K562 (cell line): ENCODE measurements around the gene RPL21. TPM values are rescaled to one million over a fixed set of nuclear protein-coding genes. Genes with fewer than 3 reads are reported as not detected.

Experiments
- ATAC-seq: fragments of 200-7000 bp; cut with Tn5 transposase; 3 replicates; pipeline ENCODE4 v1.9.1; 2020; ENCODE audit warnings: moderate library complexity
- BruUV-seq: library from RNA; stranded (reverse); fragments of 400-500 nt; replicated peaks from 2 replicates; lab custom pipeline; 2021; lab: Mats Ljungman, UMichigan
- CTCF ChIA-PET: fragments of 300-600 bp; formaldehyde crosslinking; extraction: SDS; loops from one replicate; lab custom pipeline; 2021; ENCODE audit warnings: low intra/inter-chr PET ratio; lab: Yijun Ruan, JAX
- POLR2A ChIA-PET: fragments of 300-600, 350-650 bp; sonication (Branson Sonifier 250); formaldehyde crosslinking; extraction: SDS; loops from one replicate; lab custom pipeline; 2021; ENCODE audit warnings: antibody characterized with exemption, inconsistent platforms; lab: Yijun Ruan, JAX
- DNase-seq, 4 experiments: peaks; one replicate each; pipeline versions ENCODE4 v3.0.0 to v3.0.0-alpha.2; 2011 to 2018; ENCODE audit warnings: low spot score in 3 of 4, mixed read lengths in 3 of 4; ENCODE audit errors: extremely low read depth in 1 of 4
- FAIRE-seq: peaks from 2 replicates; lab custom pipeline; 2011; peaks lifted over from hg19 to GRCh38; lab: Jason Lieb, UNC
- H2AFZ ChIP-seq: 2 replicates; pipeline ENCODE4 v1.6.0; 2011; ENCODE audit warnings: low read depth, low read length, control low read depth, inconsistent platforms
- H3K27ac ChIP-seq: fragments of 200-600 bp; 3 replicates; pipeline ENCODE4 v1.8.0; 2011; ENCODE audit warnings: low read depth, mild to moderate bottlenecking, control low read depth, inconsistent platforms, low read length, moderate library complexity, mixed read lengths; ENCODE audit errors: extremely low read depth
- H3K27me3 ChIP-seq, 2 experiments: fragments of 300-600 bp in 1 of 2; 2 replicates in 1 of 2; 3 replicates in 1 of 2; pipeline versions ENCODE4 v1.6.0 to v1.8.0; 2011; ENCODE audit warnings: inconsistent platforms in 2 of 2, low read length in 2 of 2, mild to moderate bottlenecking in 1 of 2, mixed read lengths in 1 of 2, moderate library complexity in 1 of 2; ENCODE audit not compliant: control insufficient read depth in 2 of 2, insufficient read depth in 2 of 2
- H3K36me3 ChIP-seq: fragments of 300-600 bp; 3 replicates; pipeline ENCODE4 v1.8.0; 2011; ENCODE audit warnings: mild to moderate bottlenecking, low read length, inconsistent platforms; ENCODE audit not compliant: control insufficient read depth, insufficient read depth
- H3K4me1 ChIP-seq, 2 experiments: fragments of 200-600 bp in 1 of 2; replicated peaks in 1 of 2; 2 replicates in 1 of 2; 3 replicates in 1 of 2; pipeline versions ENCODE4 v1.5.1 to v1.8.0; 2011; ENCODE audit warnings: inconsistent platforms in 2 of 2, low read length in 2 of 2, mild to moderate bottlenecking in 1 of 2, mixed read lengths in 1 of 2, moderate library complexity in 1 of 2; ENCODE audit not compliant: control insufficient read depth in 2 of 2, insufficient read depth in 2 of 2
- H3K4me2 ChIP-seq: 2 replicates; pipeline ENCODE4 v1.6.1; 2011; ENCODE audit warnings: low read length, control low read depth, inconsistent platforms, mixed read lengths; ENCODE audit not compliant: insufficient read depth
- H3K4me3 ChIP-seq: fragments of 200-600 bp; sonication (generic), shearing (Covaris generic); 2 replicates; pipeline ENCODE4 v1.5.1; 2016; ENCODE audit warnings: control low read depth, inconsistent platforms
- H3K79me2 ChIP-seq: fragments of 200-600 bp; 3 replicates; pipeline ENCODE4 v1.8.0; 2011; ENCODE audit warnings: low read length, inconsistent platforms; ENCODE audit not compliant: control insufficient read depth, insufficient read depth
- H3K9ac ChIP-seq, 2 experiments: 2 replicates each; pipeline versions ENCODE4 v1.6.0 to v1.6.1; 2011; ENCODE audit warnings: low read depth in 2 of 2, low read length in 2 of 2, control low read depth in 1 of 2, inconsistent platforms in 1 of 2, mild to moderate bottlenecking in 1 of 2, mixed read lengths in 1 of 2; ENCODE audit not compliant: insufficient read depth in 1 of 2
- H3K9me1 ChIP-seq: one replicate; pipeline ENCODE4 v1.6.0; 2011; ENCODE audit warnings: inconsistent platforms, mild to moderate bottlenecking, low read length, moderate library complexity; ENCODE audit not compliant: control insufficient read depth, insufficient read depth
- H3K9me3 ChIP-seq: replicated peaks from 2 replicates; pipeline ENCODE4 v1.5.1; 2011; ENCODE audit warnings: low read depth, low read length, inconsistent platforms; ENCODE audit not compliant: control insufficient read depth, insufficient read depth
- H4K20me1 ChIP-seq: replicated peaks from 2 replicates; pipeline ENCODE4 v1.6.1; 2011; ENCODE audit warnings: low read length, inconsistent platforms, mixed read lengths; ENCODE audit not compliant: control insufficient read depth, insufficient read depth
- ATF3 ChIP-seq, 2 experiments: fragments of 450-650 bp in 1 of 2; sonication (generic) in 1 of 2; formaldehyde crosslinking in 1 of 2; IDR thresholded peaks in 1 of 2; conservative IDR thresholded peaks in 1 of 2; 2 replicates each; pipeline versions ENCODE4 v1.6.1 to v1.8.1; 2016 to 2023; ENCODE audit warnings: mild to moderate bottlenecking in 2 of 2, moderate library complexity in 2 of 2, inconsistent platforms in 1 of 2, missing genetic modification reagents in 1 of 2
- ZNF318 ChIP-seq, 2 experiments: fragments of 450-650 bp; IDR thresholded peaks; 2 replicates each; pipeline ENCODE4 v1.6.1; 2016; ENCODE audit warnings: mild to moderate bottlenecking in 2 of 2, borderline replicate concordance in 1 of 2, low read depth in 1 of 2, moderate library complexity in 1 of 2
- in situ Hi-C: fragments of 300-500 bp; cut with MboI; formaldehyde crosslinking; loops from 4 replicates; pipeline ENCODE4 v1.15.0; 2018; ENCODE audit warnings: inconsistent platforms, mixed read lengths
- intact Hi-C: fragments of 100-400 bp; cut with micrococcal nuclease; formaldehyde crosslinking; loops from 2 replicates; pipeline ENCODE4 v1.14.2; 2022
- polyA plus RNA-seq, 8 experiments: library from polyadenylated mRNA; depleted of rRNA in 4 of 8; stranded (reverse) in 5 of 8; unstranded in 3 of 8; fragments of >200 nt; fragmentation: Nextera tagmentation in 2 of 8; fragmentation: Illumina TruSeq in 1 of 8; extraction: Ambion mirVana in 2 of 8; extraction: Trizol in 1 of 8; gene quantifications; 2 replicates each; pipeline versions ENCODE4 v1.2.1 to v1.2.3, GENCODE V29; 2011 to 2014; ENCODE audit warnings: inconsistent platforms in 1 of 8, missing spikeins in 1 of 8
- total RNA-seq, 7 experiments: library from RNA; depleted of rRNA in 6 of 7; stranded (reverse); fragments of >200 nt in 6 of 7; fragmentation: Illumina TruSeq in 2 of 7; extraction: Trizol in 2 of 7; gene quantifications; 2 replicates each; pipeline versions ENCODE4 v1.2.1 to v1.2.3, GENCODE V29; 2011 to 2021; ENCODE audit warnings: low replicate concordance in 1 of 7

The RPL21 gene
- total and polyA plus RNA-seq, 9 of the 15 experiments (the other 6 are each of a cell fraction or from before 2014, with no cell fraction given), result 622 to 4,203 (median 1,676) TPM

- Histone ChIP-seq H3K9me3 (no peaks in the 10 kb centered on the region), H3K36me3 (no peaks in the 10 kb centered on the region), H3K79me2 (no peaks in the 10 kb centered on the region), H3K27me3 (no peaks in the 10 kb centered on the region), H3K9ac (no peak overlapping the region), H3K9me1 (no peaks in the 10 kb centered on the region), H3K27ac (no peak overlapping the region), H3K4me2 (no peak overlapping the region), H3K4me3 (no peak overlapping the region), H3K4me1 (no peaks in the 10 kb centered on the region; a peak in 1 of 5 replicates), H4K20me1 (no peaks in the 10 kb centered on the region), H2AFZ (no peak overlapping the region)
- no TSS peak for BruUV-seq
- FAIRE-seq (no peak), DNase-seq (no peak), ATAC-seq (no peak)
- TF ChIP-seq ATF3 (IDR thresholded peaks at IDR 0.05), result no peak
- no peak for TF ChIP-seq ATF3 (CRISPR knock-in tag; conservative IDR thresholded peaks at IDR 0.05)
- TF ChIP-seq ZNF318 (IDR thresholded peaks at IDR 0.05; ENCODE audit: borderline replicate concordance in 1 of 2, low read depth in 1 of 2), result no peak
- POLR2A ChIA-PET, result no interaction called here
- intact Hi-C loops (no loop called here), in situ Hi-C loops (no loop called here)
- CTCF ChIA-PET, result no interaction called here
Observed at GRCh38 chr13:27228131-27228530, 23.2 kb upstream of the RPL21 start.
